OCI-LY7 (cell line): ENCODE results near the gene PDZD7. TPM values are rescaled to one million over a fixed set of nuclear protein-coding genes. Genes with fewer than 3 reads are reported as not detected.
"Not testable (repeated sequence)": the region's sequence is repeated elsewhere in the genome, so short reads cannot be mapped to it uniquely, and the experiment has no call there.

Experiments
- BruUV-seq: library from RNA; stranded (reverse); fragments of 400-500 nt; replicated peaks from 2 replicates; lab custom pipeline; 2021; lab: Mats Ljungman, UMichigan
- CTCF ChIA-PET: fragments of 300-600 bp; sonication (Branson Sonifier 250); formaldehyde crosslinking; loops from one replicate; lab custom pipeline; 2022; ENCODE audit warnings: antibody characterized with exemption; ENCODE audit not compliant: unreplicated experiment; lab: Charles Lee
- POLR2A ChIA-PET: fragments of 300-600 bp; sonication (Branson Sonifier 250); formaldehyde crosslinking; loops from one replicate; lab custom pipeline; 2022; ENCODE audit warnings: antibody characterized with exemption; lab: Charles Lee
- DNase-seq: peaks from one replicate; pipeline ENCODE4 v3.0.0-alpha.2; 2015; ENCODE audit warnings: low spot score
- H2AFZ ChIP-seq: fragments of 200-600 bp; sonication (generic), shearing (Covaris generic); 2 replicates; pipeline ENCODE4 v1.6.1; 2014; ENCODE audit warnings: mild to moderate bottlenecking, antibody characterized with exemption, low read length, moderate library complexity
- H3K27ac ChIP-seq: fragments of 200-600 bp; sonication (generic); 2 replicates; pipeline ENCODE4 v1.5.1; 2014; ENCODE audit warnings: mixed run types, low read depth, mild to moderate bottlenecking, moderate library complexity, low read length, inconsistent platforms; ENCODE audit not compliant: poor library complexity, severe bottlenecking
- H3K36me3 ChIP-seq: fragments of 200-600 bp; sonication (generic); 2 replicates; pipeline ENCODE4 v1.6.1; 2014; ENCODE audit warnings: mild to moderate bottlenecking, antibody characterized with exemption, low read length, moderate library complexity, mixed read lengths; ENCODE audit not compliant: insufficient read depth
- H3K4me1 ChIP-seq: fragments of 200-600 bp; sonication (generic); 2 replicates; pipeline ENCODE4 v1.5.1; 2014; ENCODE audit warnings: mild to moderate bottlenecking, low read length; ENCODE audit not compliant: insufficient read depth, poor library complexity, severe bottlenecking
- H3K4me2 ChIP-seq: fragments of 200-600 bp; sonication (generic); 2 replicates; pipeline ENCODE4 v1.6.1; 2014; ENCODE audit warnings: mild to moderate bottlenecking, low read length
- H3K4me3 ChIP-seq: fragments of 200-600 bp; sonication (generic); 2 replicates; pipeline ENCODE4 v1.5.1; 2014; ENCODE audit warnings: mild to moderate bottlenecking, low read depth, low read length; ENCODE audit not compliant: poor library complexity, severe bottlenecking
- H3K79me2 ChIP-seq: fragments of 200-600 bp; sonication (generic); 2 replicates; pipeline ENCODE4 v1.6.1; 2016; ENCODE audit warnings: low read depth, mild to moderate bottlenecking, low read length, moderate library complexity, mixed read lengths; ENCODE audit not compliant: insufficient read depth
- H3K9me2 ChIP-seq: fragments of 200-600 bp; sonication (generic); 2 replicates; pipeline ENCODE4 v1.6.1; 2016; ENCODE audit warnings: mild to moderate bottlenecking, low read length, mixed read lengths; ENCODE audit not compliant: insufficient read depth
- H3K9me3 ChIP-seq: fragments of 200-600 bp; sonication (generic); 2 replicates; pipeline ENCODE4 v1.6.1; 2014; ENCODE audit warnings: mild to moderate bottlenecking, mixed run types, low read length, mixed read lengths
- H4K20me1 ChIP-seq: fragments of 200-600 bp; sonication (generic); 2 replicates; pipeline ENCODE4 v1.6.1; 2014; ENCODE audit warnings: mild to moderate bottlenecking, antibody characterized with exemption, low read length, moderate library complexity, mixed read lengths; ENCODE audit not compliant: insufficient read depth
- CTCF ChIP-seq: fragments of 200-600 bp; sonication (generic); conservative IDR thresholded peaks from 2 replicates; pipeline ENCODE4 v1.5.1; 2014; ENCODE audit warnings: mild to moderate bottlenecking, antibody characterized with exemption, low read length, moderate library complexity, mixed read lengths
- EZH2phosphoT487 ChIP-seq: fragments of 200-600 bp; sonication (generic); IDR thresholded peaks from 2 replicates; pipeline ENCODE4 v1.6.1; 2018; ENCODE audit warnings: low read depth, borderline replicate concordance, mild to moderate bottlenecking, mixed run types, antibody characterized with exemption, low read length, moderate library complexity, mixed read lengths
- intact Hi-C: fragments of 100-400 bp; cut with micrococcal nuclease; formaldehyde crosslinking; loops from one replicate; pipeline ENCODE4 v1.10.0; 2022; ENCODE audit not compliant: unreplicated experiment
- total RNA-seq, 2 experiments: library from RNA; depleted of rRNA in 1 of 2; stranded (reverse); fragments of >200 nt in 1 of 2; shearing (Covaris generic) in 1 of 2; gene quantifications; 2 replicates each; pipeline ENCODE4 v1.2.3, GENCODE V29; 2014 to 2022

PDZD7 gene
- total RNA-seq, 2 experiments from 2014 or later, result 1.6 to 2.1 TPM

- H3K9me2 ChIP-seq, result no peaks in the 10 kb centered on the region
- no peak overlapping the region for H3K27ac ChIP-seq
- ChIA-PET POLR2A (no interaction called here), CTCF (no interaction called here)
- H2AFZ ChIP-seq, result no peak overlapping the region
- no peak for DNase-seq
- intact Hi-C loops, result no loop called here
- H3K9me3 ChIP-seq, result no peaks in the 10 kb centered on the region
- H3K4me2 ChIP-seq, result no peak overlapping the region
- H4K20me1 ChIP-seq, result no peaks in the 10 kb centered on the region
- no peaks in the 10 kb centered on the region for H3K4me1 ChIP-seq
- H3K4me3 ChIP-seq, result no peak overlapping the region
- no peaks in the 10 kb centered on the region for H3K79me2 ChIP-seq
- no peaks in the 10 kb centered on the region; the same call in 1 of the 2 replicates for H3K36me3 ChIP-seq
- BruUV-seq, result no TSS peak
- no peak for TF ChIP-seq EZH2phosphoT487
- no peak for TF ChIP-seq CTCF
These were observed 54.0 kb downstream of the PDZD7 start for GRCh38 chr10:100976906-100977305.

GRCh38 chr10:100975397-100975796 lies 55.5 kb downstream of the PDZD7 start:
- H3K79me2 ChIP-seq, H3K36me3 ChIP-seq, CTCF ChIA-PET, H3K9me2 ChIP-seq, H4K20me1 ChIP-seq, H3K4me3 ChIP-seq, H3K4me1 ChIP-seq, H3K9me3 ChIP-seq, H3K4me2 ChIP-seq, BruUV-seq, intact Hi-C loops, DNase-seq, H2AFZ ChIP-seq, H3K27ac ChIP-seq: not testable (repeated sequence)
- POLR2A ChIA-PET, result interaction anchor here (1.6 kb wide), 1 partner anchor 10 kb away, joined by 5 read pairs; no protein-coding TSS in a partner anchor

- Histone ChIP-seq H3K79me2 (no peaks in the 10 kb centered on the region), H3K9me3 (no peaks in the 10 kb centered on the region), H2AFZ (no peak overlapping the region), H3K27ac (no peak overlapping the region), H3K36me3 (no peaks in the 10 kb centered on the region), H3K9me2 (no peaks in the 10 kb centered on the region), H3K4me1 (peaks cover 14% of the 10 kb centered on the region), H3K4me3 (no peak overlapping the region), H3K4me2 (no peak overlapping the region), H4K20me1 (no peaks in the 10 kb centered on the region)
- no peak for DNase-seq
- CTCF ChIA-PET, result no interaction called here
- intact Hi-C loops, result no loop called here
- POLR2A ChIA-PET, result no interaction called here
- no TSS peak for BruUV-seq
- TF ChIP-seq CTCF (no peak), EZH2phosphoT487 (no peak)
These were observed 57.9 kb downstream of the PDZD7 start for GRCh38 chr10:100972904-100973535.
